HepG2 (cell line): ENCODE measurements around the gene OS9. TPM values are rescaled to one million over a fixed set of nuclear protein-coding genes. Genes with fewer than 3 reads are reported as not detected.

ENCODE experiments used
- FOXK1 ChIP-seq: sonication (generic); formaldehyde crosslinking; IDR thresholded peaks from 2 replicates; pipeline ENCODE4 v1.4.0; 2020; ENCODE audit warnings: low read depth, missing genetic modification reagents, borderline replicate concordance
- GTF2F1 ChIP-seq: fragments of 150-350 bp; IDR thresholded peaks from 2 replicates; pipeline ENCODE4 v1.6.1; 2014; ENCODE audit warnings: low read length
- HOXA7 ChIP-seq: sonication (generic); formaldehyde crosslinking; IDR thresholded peaks from 2 replicates; pipeline ENCODE4 v1.8.1; 2022; ENCODE audit warnings: mild to moderate bottlenecking, missing genetic modification reagents, moderate library complexity
- JARID2 ChIP-seq: sonication (generic); formaldehyde crosslinking; IDR thresholded peaks from 2 replicates; pipeline ENCODE4 v1.8.1; 2023; ENCODE audit warnings: missing genetic modification reagents, inconsistent platforms; ENCODE audit not compliant: insufficient replicate concordance
- RFXANK ChIP-seq: IDR thresholded peaks from 2 replicates; pipeline ENCODE4 v1.6.1; 2016
- SIX1 ChIP-seq: sonication (generic); formaldehyde crosslinking; IDR thresholded peaks from 2 replicates; pipeline ENCODE4 v1.4.0; 2020; ENCODE audit warnings: missing genetic modification reagents, borderline replicate concordance
- TEAD2 ChIP-seq: sonication (generic); formaldehyde crosslinking; IDR thresholded peaks from 2 replicates; pipeline ENCODE4 v1.9.0; 2021; ENCODE audit warnings: missing genetic modification reagents
- ZFP62 ChIP-seq: sonication (generic); formaldehyde crosslinking; IDR thresholded peaks from 2 replicates; pipeline ENCODE4 v1.4.0; 2020; ENCODE audit warnings: missing genetic modification reagents
- ZNF205 ChIP-seq: IDR thresholded peaks from 2 replicates; pipeline ENCODE4 v1.6.1; 2018; ENCODE audit warnings: missing biosample characterization, missing genetic modification reagents
- ZNF468 ChIP-seq: sonication (generic); formaldehyde crosslinking; IDR thresholded peaks from 2 replicates; pipeline ENCODE4 v1.8.0; 2022; ENCODE audit warnings: mild to moderate bottlenecking, moderate library complexity, missing genetic modification reagents
- ZNF7 ChIP-seq: IDR thresholded peaks from 2 replicates; pipeline ENCODE4 v1.6.1; 2016; ENCODE audit warnings: missing biosample characterization, missing genetic modification reagents
- ZNF839 ChIP-seq: sonication (generic); formaldehyde crosslinking; IDR thresholded peaks from 2 replicates; pipeline ENCODE4 v1.4.0; 2020; ENCODE audit warnings: missing genetic modification reagents, mild to moderate bottlenecking, borderline replicate concordance
- polyA plus RNA-seq, 8 experiments: library from polyadenylated mRNA; depleted of rRNA in 3 of 8; stranded (reverse) in 7 of 8; unstranded in 1 of 8; fragments of >200 nt; fragmentation: Illumina TruSeq in 4 of 8; extraction: Trizol in 4 of 8; gene quantifications; 2 replicates each; pipeline versions ENCODE4 v1.2.1 to v1.2.3, GENCODE V29; 2011 to 2016; ENCODE audit warnings: low read depth in 4 of 8, missing spikeins in 1 of 8, mixed read lengths in 1 of 8; ENCODE audit not compliant: insufficient read depth in 1 of 8
- total RNA-seq, 5 experiments: library from RNA; depleted of rRNA; stranded (reverse); fragments of >200 nt; fragmentation: Illumina TruSeq; extraction: Trizol; gene quantifications; 2 replicates each; pipeline ENCODE4 v1.2.3, GENCODE V29; 2016; ENCODE audit warnings: low read depth in 1 of 5
- TF ChIP-seq, protein P1 (sequence below): IDR thresholded peaks from 2 replicates; pipeline ENCODE4 v1.6.1; 2018; ENCODE audit warnings: missing genetic modification reagents
- TF ChIP-seq, protein P2 (sequence below): sonication (generic); formaldehyde crosslinking; IDR thresholded peaks from 2 replicates; pipeline ENCODE4 v1.4.0; 2020; ENCODE audit warnings: missing genetic modification reagents, borderline replicate concordance
- TF ChIP-seq, protein P3 (sequence below): sonication (generic); formaldehyde crosslinking; conservative IDR thresholded peaks from 2 replicates; pipeline ENCODE4 v1.4.0; 2020; ENCODE audit warnings: missing genetic modification reagents
- TF ChIP-seq, protein P4 (sequence below): sonication (generic); formaldehyde crosslinking; IDR thresholded peaks from 2 replicates; pipeline ENCODE4 v1.4.0; 2020; ENCODE audit warnings: missing genetic modification reagents
- TF ChIP-seq, protein P5 (sequence below): sonication (generic); formaldehyde crosslinking; IDR thresholded peaks from 2 replicates; pipeline ENCODE4 v1.5.1; 2020; ENCODE audit warnings: mild to moderate bottlenecking, missing genetic modification reagents, borderline replicate concordance
- TF ChIP-seq, protein P6 (sequence below): IDR thresholded peaks from 2 replicates; pipeline ENCODE4 v1.6.1; 2016; ENCODE audit warnings: mild to moderate bottlenecking

The OS9 gene
- total and polyA plus RNA-seq, 2 of the 13 experiments (the other 11 are each of a cell fraction or from before 2014, with no cell fraction given) = 156 to 206 TPM

DNA sequence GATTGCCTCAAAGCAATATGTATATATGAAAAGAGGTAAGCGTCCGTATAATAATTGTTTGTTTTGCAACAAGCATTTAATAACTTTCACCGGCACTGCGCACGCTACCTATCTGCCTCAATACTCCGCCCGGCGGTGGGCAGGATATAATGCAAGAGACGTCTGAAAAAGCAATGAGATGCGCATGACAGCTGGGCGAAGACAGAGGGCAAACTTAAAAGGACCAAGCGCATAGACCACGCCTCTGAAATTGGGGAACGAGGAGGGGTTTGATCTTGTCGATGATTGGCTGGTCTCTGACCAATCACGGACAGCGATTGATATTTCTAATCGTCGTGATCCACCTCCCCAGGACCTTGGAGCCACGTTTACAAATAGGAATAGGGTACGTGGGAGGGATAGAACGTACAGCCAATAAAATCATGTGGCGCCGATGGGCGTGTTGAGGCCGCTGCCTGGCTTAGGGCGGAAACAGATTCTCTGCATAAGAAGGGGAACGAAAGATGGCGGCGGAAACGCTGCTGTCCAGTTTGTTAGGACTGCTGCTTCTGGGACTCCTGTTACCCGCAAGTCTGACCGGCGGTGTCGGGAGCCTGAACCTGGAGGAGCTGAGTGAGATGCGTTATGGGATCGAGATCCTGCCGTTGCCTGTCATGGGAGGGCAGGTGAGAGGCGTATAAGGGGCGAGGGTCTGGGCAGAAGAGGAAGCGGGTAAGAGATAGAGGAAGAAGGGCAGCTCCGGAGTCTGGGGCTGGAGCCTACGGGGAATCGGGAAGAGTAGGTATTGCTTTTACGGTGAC is at the start of gene OS9 (continued):
- TF ChIP-seq, protein P1, sequence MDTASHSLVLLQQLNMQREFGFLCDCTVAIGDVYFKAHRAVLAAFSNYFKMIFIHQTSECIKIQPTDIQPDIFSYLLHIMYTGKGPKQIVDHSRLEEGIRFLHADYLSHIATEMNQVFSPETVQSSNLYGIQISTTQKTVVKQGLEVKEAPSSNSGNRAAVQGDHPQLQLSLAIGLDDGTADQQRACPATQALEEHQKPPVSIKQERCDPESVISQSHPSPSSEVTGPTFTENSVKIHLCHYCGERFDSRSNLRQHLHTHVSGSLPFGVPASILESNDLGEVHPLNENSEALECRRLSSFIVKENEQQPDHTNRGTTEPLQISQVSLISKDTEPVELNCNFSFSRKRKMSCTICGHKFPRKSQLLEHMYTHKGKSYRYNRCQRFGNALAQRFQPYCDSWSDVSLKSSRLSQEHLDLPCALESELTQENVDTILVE = no peak
- TF ChIP-seq ZFP62 (CRISPR knock-in tag) (no peak), HOXA7 (CRISPR knock-in tag) (no peak), ZNF468 (CRISPR knock-in tag) (no peak), GTF2F1 (no peak), FOXK1 (CRISPR knock-in tag) (peak; percentile 70), TEAD2 (CRISPR knock-in tag) (no peak), JARID2 (CRISPR knock-in tag) (no peak), ZNF839 (CRISPR knock-in tag) (no peak), RFXANK (0 out of 2 replicates have a peak, but pooled peaks have one; percentile 39), SIX1 (CRISPR knock-in tag) (no peak), ZNF7 (CRISPR knock-in tag) (no peak), ZNF205 (CRISPR knock-in tag) (no peak)
- TF ChIP-seq, protein P2, sequence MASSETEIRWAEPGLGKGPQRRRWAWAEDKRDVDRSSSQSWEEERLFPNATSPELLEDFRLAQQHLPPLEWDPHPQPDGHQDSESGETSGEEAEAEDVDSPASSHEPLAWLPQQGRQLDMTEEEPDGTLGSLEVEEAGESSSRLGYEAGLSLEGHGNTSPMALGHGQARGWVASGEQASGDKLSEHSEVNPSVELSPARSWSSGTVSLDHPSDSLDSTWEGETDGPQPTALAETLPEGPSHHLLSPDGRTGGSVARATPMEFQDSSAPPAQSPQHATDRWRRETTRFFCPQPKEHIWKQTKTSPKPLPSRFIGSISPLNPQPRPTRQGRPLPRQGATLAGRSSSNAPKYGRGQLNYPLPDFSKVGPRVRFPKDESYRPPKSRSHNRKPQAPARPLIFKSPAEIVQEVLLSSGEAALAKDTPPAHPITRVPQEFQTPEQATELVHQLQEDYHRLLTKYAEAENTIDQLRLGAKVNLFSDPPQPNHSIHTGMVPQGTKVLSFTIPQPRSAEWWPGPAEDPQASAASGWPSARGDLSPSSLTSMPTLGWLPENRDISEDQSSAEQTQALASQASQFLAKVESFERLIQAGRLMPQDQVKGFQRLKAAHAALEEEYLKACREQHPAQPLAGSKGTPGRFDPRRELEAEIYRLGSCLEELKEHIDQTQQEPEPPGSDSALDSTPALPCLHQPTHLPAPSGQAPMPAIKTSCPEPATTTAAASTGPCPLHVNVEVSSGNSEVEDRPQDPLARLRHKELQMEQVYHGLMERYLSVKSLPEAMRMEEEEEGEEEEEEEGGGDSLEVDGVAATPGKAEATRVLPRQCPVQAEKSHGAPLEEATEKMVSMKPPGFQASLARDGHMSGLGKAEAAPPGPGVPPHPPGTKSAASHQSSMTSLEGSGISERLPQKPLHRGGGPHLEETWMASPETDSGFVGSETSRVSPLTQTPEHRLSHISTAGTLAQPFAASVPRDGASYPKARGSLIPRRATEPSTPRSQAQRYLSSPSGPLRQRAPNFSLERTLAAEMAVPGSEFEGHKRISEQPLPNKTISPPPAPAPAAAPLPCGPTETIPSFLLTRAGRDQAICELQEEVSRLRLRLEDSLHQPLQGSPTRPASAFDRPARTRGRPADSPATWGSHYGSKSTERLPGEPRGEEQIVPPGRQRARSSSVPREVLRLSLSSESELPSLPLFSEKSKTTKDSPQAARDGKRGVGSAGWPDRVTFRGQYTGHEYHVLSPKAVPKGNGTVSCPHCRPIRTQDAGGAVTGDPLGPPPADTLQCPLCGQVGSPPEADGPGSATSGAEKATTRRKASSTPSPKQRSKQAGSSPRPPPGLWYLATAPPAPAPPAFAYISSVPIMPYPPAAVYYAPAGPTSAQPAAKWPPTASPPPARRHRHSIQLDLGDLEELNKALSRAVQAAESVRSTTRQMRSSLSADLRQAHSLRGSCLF (CRISPR knock-in tag) = no peak
- TF ChIP-seq, protein P3, sequence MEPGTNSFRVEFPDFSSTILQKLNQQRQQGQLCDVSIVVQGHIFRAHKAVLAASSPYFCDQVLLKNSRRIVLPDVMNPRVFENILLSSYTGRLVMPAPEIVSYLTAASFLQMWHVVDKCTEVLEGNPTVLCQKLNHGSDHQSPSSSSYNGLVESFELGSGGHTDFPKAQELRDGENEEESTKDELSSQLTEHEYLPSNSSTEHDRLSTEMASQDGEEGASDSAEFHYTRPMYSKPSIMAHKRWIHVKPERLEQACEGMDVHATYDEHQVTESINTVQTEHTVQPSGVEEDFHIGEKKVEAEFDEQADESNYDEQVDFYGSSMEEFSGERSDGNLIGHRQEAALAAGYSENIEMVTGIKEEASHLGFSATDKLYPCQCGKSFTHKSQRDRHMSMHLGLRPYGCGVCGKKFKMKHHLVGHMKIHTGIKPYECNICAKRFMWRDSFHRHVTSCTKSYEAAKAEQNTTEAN (CRISPR knock-in tag) = 0 out of 2 replicates have a peak, but pooled peaks have one; percentile 36
- TF ChIP-seq, protein P4, sequence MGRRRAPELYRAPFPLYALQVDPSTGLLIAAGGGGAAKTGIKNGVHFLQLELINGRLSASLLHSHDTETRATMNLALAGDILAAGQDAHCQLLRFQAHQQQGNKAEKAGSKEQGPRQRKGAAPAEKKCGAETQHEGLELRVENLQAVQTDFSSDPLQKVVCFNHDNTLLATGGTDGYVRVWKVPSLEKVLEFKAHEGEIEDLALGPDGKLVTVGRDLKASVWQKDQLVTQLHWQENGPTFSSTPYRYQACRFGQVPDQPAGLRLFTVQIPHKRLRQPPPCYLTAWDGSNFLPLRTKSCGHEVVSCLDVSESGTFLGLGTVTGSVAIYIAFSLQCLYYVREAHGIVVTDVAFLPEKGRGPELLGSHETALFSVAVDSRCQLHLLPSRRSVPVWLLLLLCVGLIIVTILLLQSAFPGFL = no peak
- TF ChIP-seq, protein P5, sequence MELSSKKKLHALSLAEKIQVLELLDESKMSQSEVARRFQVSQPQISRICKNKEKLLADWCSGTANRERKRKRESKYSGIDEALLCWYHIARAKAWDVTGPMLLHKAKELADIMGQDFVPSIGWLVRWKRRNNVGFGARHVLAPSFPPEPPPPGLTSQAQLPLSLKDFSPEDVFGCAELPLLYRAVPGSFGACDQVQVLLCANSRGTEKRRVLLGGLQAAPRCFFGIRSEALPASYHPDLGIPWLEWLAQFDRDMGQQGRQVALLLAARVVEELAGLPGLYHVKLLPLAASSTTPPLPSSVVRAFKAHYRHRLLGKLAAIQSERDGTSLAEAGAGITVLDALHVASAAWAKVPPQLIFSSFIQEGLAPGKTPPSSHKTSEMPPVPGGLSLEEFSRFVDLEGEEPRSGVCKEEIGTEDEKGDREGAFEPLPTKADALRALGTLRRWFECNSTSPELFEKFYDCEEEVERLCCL (CRISPR knock-in tag) = no peak
- TF ChIP-seq, protein P6, sequence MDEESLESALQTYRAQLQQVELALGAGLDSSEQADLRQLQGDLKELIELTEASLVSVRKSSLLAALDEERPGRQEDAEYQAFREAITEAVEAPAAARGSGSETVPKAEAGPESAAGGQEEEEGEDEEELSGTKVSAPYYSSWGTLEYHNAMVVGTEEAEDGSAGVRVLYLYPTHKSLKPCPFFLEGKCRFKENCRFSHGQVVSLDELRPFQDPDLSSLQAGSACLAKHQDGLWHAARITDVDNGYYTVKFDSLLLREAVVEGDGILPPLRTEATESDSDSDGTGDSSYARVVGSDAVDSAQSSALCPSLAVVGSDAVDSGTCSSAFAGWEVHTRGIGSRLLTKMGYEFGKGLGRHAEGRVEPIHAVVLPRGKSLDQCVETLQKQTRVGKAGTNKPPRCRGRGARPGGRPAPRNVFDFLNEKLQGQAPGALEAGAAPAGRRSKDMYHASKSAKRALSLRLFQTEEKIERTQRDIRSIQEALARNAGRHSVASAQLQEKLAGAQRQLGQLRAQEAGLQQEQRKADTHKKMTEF (CRISPR knock-in tag) = 0 out of 2 replicates have a peak, but pooled peaks have one; percentile 28
